ENCODE measurements around the gene MACROD2.
A peak's percentile ranks its signal among the peaks of the same experiment; 100 is the strongest.

The MACROD2 gene

GRCh38 chr20:14657266-14658005 is 662.1 kb downstream of the MACROD2 start:
- DNase-seq (ENCODE audit: low spot score): no peak

GRCh38 chr20:14664101-14664500 is 668.8 kb downstream of the MACROD2 start:
- DNase-seq (ENCODE audit: low spot score): no peak

GRCh38 chr20:14666696-14667095 is 671.4 kb downstream of the MACROD2 start:
- DNase-seq (ENCODE audit: low spot score): no peak

- DNase-seq (ENCODE audit: low spot score): no peak
These were observed 671.9 kb downstream of the MACROD2 start for GRCh38 chr20:14667226-14667625.

GRCh38 chr20:14672066-14672465 is 676.8 kb downstream of the MACROD2 start:
- no peak for DNase-seq (ENCODE audit: low spot score)

GRCh38 chr20:14673164-14673563 is 677.8 kb downstream of the MACROD2 start:
- no peak for DNase-seq (ENCODE audit: low spot score)

GRCh38 chr20:14677455-14677854 is 682.1 kb downstream of the MACROD2 start:
- DNase-seq (ENCODE audit: low spot score): no peak

GRCh38 chr20:14685183-14685582 is 689.9 kb downstream of the MACROD2 start:
- no peak for DNase-seq (ENCODE audit: low spot score)

GRCh38 chr20:14687313-14687712 is 692.0 kb downstream of the MACROD2 start:
- peak; percentile 30 for DNase-seq (ENCODE audit: low spot score)

GRCh38 chr20:14688005-14688404 is 692.7 kb downstream of the MACROD2 start:
- no peak for DNase-seq (ENCODE audit: low spot score)

GRCh38 chr20:14691994-14692393 is 696.7 kb downstream of the MACROD2 start:
- no peak for DNase-seq (ENCODE audit: low spot score)

- no peak for DNase-seq (ENCODE audit: low spot score)
These were observed 701.2 kb downstream of the MACROD2 start for GRCh38 chr20:14696478-14696877.

- DNase-seq (ENCODE audit: low spot score): no peak
These were observed 701.6 kb downstream of the MACROD2 start for GRCh38 chr20:14696937-14697336.

- DNase-seq (ENCODE audit: low spot score): no peak
These were observed 702.8 kb downstream of the MACROD2 start for GRCh38 chr20:14698125-14698524.

- DNase-seq (ENCODE audit: low spot score): no peak
These were observed 703.5 kb downstream of the MACROD2 start for GRCh38 chr20:14698605-14699373.

GRCh38 chr20:14700639-14700960 is 705.3 kb downstream of the MACROD2 start:
- DNase-seq (ENCODE audit: low spot score): no peak

GRCh38 chr20:14701326-14701725 is 706.0 kb downstream of the MACROD2 start:
- DNase-seq (ENCODE audit: low spot score): no peak

- DNase-seq (ENCODE audit: low spot score): no peak
These were observed 711.2 kb downstream of the MACROD2 start for GRCh38 chr20:14706555-14706954.

- DNase-seq (ENCODE audit: low spot score): no peak
These were observed 711.8 kb downstream of the MACROD2 start for GRCh38 chr20:14707026-14707680.

- no peak for DNase-seq (ENCODE audit: low spot score)
These were observed 712.7 kb downstream of the MACROD2 start for GRCh38 chr20:14707865-14708596.

GRCh38 chr20:14709439-14709838 is 714.1 kb downstream of the MACROD2 start:
- DNase-seq (ENCODE audit: low spot score): no peak

GRCh38 chr20:14710951-14711350 is 715.6 kb downstream of the MACROD2 start:
- no peak for DNase-seq (ENCODE audit: low spot score)
